HG03039 (cell line): ENCODE data around the gene RHEX.
"Not testable (repeated sequence)": the region's sequence is repeated elsewhere in the genome, so short reads cannot be mapped to it uniquely, and the experiment has no call there.

Experiments used
- ATAC-seq: cut with Tn5 transposase; IDR thresholded peaks from one replicate; pipeline ENCODE4 v1.9.1; 2021; ENCODE audit warnings: mild to moderate bottlenecking, moderate library complexity; ENCODE audit not compliant: unreplicated experiment

RHEX gene, protein sequence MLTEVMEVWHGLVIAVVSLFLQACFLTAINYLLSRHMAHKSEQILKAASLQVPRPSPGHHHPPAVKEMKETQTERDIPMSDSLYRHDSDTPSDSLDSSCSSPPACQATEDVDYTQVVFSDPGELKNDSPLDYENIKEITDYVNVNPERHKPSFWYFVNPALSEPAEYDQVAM

DNA sequence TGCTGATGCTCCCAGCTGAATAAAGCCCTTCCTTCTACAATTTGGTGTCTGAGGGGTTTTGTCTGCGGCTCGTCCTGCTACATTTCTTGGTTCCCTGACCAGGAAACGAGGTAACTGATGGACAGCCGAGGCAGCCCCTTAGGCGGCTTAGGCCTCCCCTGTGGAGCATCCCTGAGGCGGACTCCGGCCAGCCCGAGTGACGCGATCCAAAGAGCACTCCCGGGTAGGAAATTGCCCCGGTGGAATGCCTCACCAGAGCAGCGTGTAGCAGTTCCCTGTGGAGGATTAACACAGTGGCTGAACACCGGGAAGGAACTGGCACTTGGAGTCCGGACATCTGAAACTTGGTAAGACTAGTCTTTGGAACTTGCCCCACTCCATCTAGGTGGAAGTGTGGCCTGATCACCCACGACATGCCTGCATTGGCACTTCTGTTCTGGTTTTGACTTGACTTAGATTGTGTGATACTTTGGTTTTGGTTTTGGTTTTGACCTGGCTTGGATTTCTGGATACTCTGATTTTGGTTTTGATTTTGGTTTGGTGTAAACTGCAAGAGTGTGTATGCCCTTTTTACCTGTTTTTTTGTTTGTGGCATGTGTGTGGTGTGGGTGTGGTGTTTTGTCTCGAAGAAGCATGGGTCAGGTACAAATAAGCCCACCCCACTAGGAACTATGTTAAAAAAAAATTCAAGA lies at the start of gene RHEX:
Gene RHEX, plus strand, starts transcription at position 255 of the 692 bp plus-strand sequence. CDS start 44,656 bp downstream, outside the sequence.
- ATAC-seq: not testable (repeated sequence)

DNA sequence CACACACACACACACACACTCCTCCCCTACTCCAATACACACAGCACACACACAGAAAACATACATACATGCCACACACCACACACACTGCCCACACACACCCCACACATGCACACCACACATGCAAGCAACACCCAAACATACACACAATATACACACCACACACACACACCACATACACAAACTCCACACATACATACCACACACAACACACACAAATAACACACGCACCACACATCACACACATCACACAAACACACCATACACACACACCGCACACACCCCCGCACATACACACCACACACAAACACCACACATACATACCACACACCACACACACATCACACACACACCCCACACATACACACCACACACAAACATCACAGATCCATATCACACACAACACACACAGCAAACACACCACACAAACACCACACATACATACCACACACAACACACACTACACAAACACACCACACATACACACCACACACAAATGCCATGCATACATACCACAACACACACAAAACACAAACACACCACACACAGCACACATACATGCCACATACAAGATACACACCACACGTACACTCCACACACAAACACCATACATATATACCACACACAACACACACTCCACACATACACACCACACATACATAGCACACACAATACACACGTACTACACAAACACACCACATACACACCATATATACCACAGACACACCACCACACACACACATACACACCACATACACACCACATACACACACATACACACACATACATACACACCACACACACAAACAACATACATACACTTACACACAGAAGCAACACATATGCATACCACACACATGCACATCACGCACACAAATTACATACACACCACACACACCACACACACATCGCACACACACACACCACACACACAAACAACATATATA lies 48.8 kb upstream of the RHEX start:
- no peak for ATAC-seq

- no peak for ATAC-seq
Measured at GRCh38 chr1:206004826-206005225, 48.1 kb upstream of the RHEX start.

- no peak for ATAC-seq
Measured at GRCh38 chr1:206005234-206005633, 47.7 kb upstream of the RHEX start.

- no peak for ATAC-seq
Measured at GRCh38 chr1:206005778-206006180, 47.2 kb upstream of the RHEX start.

- ATAC-seq: no peak
Measured at GRCh38 chr1:206006946-206007345, 46.0 kb upstream of the RHEX start.

- ATAC-seq: no peak
Measured at GRCh38 chr1:206010060-206010459, 42.9 kb upstream of the RHEX start.

DNA sequence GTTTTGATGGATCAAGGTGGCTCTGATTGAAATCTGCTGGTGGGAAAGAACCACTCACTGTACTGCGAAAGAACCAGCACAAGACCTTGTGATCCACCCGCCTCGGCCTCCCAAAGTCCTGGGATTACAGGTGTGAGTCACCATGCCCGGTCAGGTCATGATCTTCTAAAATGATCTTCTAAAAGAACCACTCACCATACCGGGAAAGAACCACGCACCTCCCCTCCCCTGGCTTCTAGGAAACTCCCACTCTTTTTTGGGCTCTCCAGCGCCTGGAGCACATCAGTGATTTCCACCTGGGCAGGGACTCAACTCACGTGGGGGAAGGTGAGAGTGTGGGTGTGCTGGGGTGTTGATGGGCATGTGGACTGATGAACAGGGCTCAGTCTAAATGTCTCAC lies 41.9 kb upstream of the RHEX start:
- ATAC-seq: no peak

DNA sequence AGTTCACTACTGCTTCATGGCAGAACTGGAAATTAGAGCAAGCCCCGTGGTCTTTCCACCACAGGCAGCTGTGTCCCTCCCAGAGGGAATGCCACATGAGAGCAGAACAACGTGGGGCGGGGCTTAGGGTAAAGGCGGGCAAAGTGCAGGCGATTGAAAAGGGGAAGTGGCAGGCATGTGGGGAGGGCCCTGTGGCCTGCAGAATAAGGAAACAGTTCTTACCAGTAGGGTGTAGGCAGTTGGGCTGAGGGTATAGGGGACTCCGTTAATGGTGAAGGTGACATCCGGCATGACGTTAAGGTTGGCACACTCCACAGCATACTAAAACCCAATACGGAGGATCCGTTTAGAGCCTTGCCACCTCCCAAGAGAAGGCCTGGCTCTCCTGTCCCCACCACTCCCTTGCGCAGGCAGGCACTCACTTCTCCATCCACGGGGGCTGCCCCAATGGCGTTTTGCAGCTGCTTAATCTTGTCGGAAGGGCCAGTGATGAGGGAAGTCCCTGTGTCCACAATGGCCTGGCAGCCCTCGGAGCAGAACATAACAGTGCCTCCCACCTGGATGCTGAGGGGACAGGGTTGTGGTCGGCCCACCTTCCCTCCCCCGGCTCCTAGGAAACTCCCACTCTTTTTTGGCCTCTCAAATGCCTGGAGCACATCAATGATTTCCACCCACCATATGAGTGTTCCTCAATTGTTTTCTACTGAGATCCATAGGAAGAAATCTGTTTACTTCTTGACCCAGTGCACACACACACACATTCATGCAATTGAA lies 40.7 kb upstream of the RHEX start:
- peak; percentile 94 for ATAC-seq

DNA sequence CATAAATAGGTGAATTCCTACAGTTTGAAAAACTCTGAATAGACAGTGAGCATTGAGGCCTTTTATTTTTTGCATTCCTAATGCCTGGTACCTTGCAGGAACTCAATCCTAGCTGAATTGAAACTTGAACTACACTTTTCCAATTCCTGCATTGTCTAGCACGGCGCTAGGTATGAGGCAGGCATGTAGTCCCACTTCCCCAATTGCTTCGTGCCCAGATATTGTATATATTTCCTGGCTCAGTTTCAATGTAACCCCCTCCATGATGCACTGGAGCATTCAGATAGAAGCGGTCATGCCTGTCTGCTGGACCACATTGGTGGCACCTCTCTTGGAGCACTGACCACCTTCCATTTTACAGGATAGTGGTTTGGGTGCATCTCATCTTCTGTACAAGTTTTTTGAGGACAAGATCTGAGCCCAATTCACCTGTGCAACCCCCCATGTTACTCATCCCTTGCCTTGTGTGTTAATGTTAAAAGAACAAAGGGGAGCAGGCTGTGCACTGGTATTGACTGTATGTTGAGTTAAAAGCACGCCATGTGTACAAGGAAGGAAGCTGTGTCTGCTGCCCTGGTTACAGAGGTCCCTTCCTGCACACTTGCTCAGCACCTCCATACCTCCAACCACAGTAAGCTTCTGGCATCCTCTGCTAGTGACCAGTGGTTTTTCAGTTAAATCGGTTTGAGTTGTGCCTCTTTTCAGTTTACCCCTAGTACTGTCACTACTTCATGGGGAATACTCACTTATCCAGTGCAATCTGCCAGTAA lies 39.8 kb upstream of the RHEX start:
- ATAC-seq: no peak

- no peak for ATAC-seq
Measured at GRCh38 chr1:206014601-206015000, 38.4 kb upstream of the RHEX start.

GRCh38 chr1:206015071-206015470 lies 37.9 kb upstream of the RHEX start:
- no peak for ATAC-seq

DNA sequence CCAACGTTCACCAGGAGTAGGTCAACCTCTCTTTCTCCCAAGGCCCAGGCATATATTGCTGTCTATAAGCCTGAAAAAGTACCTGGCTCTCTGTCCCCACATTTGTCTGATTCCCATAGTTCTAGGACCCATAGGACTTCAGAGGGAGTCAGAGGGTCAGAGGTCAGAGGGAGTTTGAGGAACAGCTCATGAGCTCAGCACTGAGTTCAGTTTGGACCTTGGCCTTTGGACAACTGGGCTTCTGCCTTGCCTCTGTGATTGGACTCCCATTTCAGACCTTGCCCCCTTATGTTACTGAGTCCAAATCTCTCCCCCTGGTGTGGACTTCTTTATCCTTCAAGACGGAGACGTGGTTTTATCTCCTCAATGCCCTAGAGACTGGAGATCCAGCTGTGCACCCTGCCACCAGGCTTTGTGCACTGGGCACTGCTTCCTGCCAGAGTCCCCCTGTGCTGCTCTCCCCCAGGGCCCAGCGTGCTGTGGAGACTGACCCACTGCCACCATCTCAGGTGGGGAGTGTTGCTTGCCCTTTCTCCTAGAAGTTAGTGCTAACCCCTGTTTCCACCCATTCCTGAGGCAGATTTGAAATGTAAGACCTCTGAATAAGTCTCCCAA lies 32.5 kb upstream of the RHEX start:
- ATAC-seq: no peak

- no peak for ATAC-seq
Measured at GRCh38 chr1:206021008-206021625, 31.9 kb upstream of the RHEX start.

GRCh38 chr1:206021626-206022365 lies 31.2 kb upstream of the RHEX start:
- no peak for ATAC-seq

DNA sequence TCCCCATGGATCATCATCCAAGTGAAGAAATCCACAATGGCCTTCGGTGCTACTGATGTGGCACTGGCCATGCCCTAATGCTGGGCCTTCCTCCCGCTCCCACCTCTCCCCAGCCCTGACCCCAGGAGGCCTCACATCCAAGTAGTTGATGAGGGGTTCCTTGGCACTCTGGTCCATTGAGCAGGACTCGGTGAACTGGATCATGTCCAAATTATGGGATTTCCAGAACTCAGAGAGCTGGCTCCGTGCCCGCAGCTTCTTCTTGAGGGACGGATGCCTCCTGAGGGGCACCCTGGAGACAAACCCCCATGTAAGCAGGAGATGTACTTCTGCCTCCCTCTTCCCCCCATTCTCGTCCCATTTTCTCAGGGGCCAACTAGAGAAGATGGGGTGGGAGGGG lies 30.2 kb upstream of the RHEX start:
- no peak for ATAC-seq

GRCh38 chr1:206023695-206024094 lies 29.3 kb upstream of the RHEX start, which contains the start of gene CTSE:
Gene CTSE, minus strand, starts transcription at chr1:206023895. Its CDS starts 104 bp downstream, at chr1:206023791.
- ATAC-seq: no peak

DNA sequence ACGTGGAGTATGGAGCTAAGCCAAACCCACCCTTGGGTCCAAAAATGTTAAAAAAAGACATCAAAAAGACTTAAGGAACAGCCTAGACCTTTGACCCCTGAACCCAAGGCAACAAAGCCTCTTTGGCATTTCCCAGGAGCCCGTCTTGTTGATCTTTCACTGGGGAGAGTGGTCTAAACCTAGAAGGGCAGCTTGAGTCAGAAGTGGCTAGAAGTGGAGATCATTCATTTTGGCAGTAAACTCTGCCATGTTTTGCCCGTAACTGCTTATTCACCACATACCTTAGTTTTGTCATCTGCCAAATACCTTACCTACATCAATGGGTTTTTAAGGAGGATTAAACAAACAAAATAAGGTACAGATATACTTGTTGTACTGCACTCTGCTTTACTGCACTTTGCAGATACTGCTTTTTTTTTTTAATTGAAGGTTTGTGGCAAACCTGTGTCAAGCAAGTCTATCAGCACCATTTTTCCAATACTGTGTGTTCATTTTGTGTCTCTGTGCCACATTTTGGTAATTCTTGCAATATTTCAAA lies 27.6 kb upstream of the RHEX start:
- ATAC-seq: no peak
